Ovary (tissue), 9 donors: ENCODE results near the gene NIT1. TPM values are rescaled to one million over a fixed set of nuclear protein-coding genes. Genes with fewer than 3 reads are reported as not detected.

Experiments used
- DNase-seq, 5 donors: peaks; one replicate each; pipeline ENCODE4 v3.0.0-alpha.2; 2019 to 2020
- H3K27ac ChIP-seq, 2 donors: fragments of 200-600 bp; one replicate each; pipeline versions ENCODE4 v1.5.1 to v1.8.0; 2019 to 2022
- H3K27me3 ChIP-seq: fragments of 200-600 bp; one replicate; pipeline ENCODE4 v1.8.0; 2022
- H3K36me3 ChIP-seq: fragments of 200-600 bp; sonication (generic); one replicate; pipeline ENCODE4 v1.5.1; 2019
- H3K4me1 ChIP-seq: one replicate; pipeline ENCODE4 v1.8.1; 2013; ENCODE audit warnings: mild to moderate bottlenecking, moderate library complexity; ENCODE audit not compliant: insufficient read depth
- H3K4me3 ChIP-seq: fragments of 200-600 bp; sonication (generic); one replicate; pipeline ENCODE4 v1.5.1; 2017
- H3K9me3 ChIP-seq, 2 donors: fragments of 200-600 bp in 1 of 2; sonication (generic) in 1 of 2; one replicate each; pipeline versions ENCODE4 v1.5.1 to v1.8.1; 2013 to 2019; ENCODE audit warnings: mild to moderate bottlenecking in 1 of 2, moderate library complexity in 1 of 2
- EP300 ChIP-seq: sonication (generic); formaldehyde crosslinking; IDR thresholded peaks from one replicate; pipeline ENCODE4 v1.6.1; 2017; ENCODE audit warnings: antibody characterized with exemption
- POLR2A ChIP-seq: fragments of 450-650 bp; IDR thresholded peaks from one replicate; pipeline ENCODE4 v1.6.1; 2017; ENCODE audit warnings: antibody characterized with exemption, mild to moderate bottlenecking, moderate library complexity
- WGBS, 3 donors: extraction: QIAGEN DNeasy Blood & Tissue Kit in 1 of 3; methylation state at CpG; one replicate each; pipeline versions ENCODE4 v1.1.5 to v1.1.7; 2013 to 2017; 5-methylcytosine and 5-hydroxymethylcytosine counted together
- intact Hi-C, 4 donors: fragments of 100-400 bp; cut with DNase I; formaldehyde crosslinking; loops; one replicate each; pipeline versions ENCODE4 v1.11.0 to v1.15.1; 2022 to 2023
- polyA plus RNA-seq, 2 donors: library from polyadenylated mRNA; stranded (reverse); fragments of 200-250 nt in 1 of 2; fragments of 350-450 nt in 1 of 2; fragmentation: Illumina TruSeq in 1 of 2; extraction: RNeasy Lipid Tissue Mini Kit (QIAGEN cat#74804) in 1 of 2; gene quantifications; one replicate each; pipeline ENCODE4 v1.2.3, GENCODE V29; 2013 to 2014
- total RNA-seq, 7 donors: library from RNA; depleted of rRNA in 2 of 7; stranded (reverse); fragments of >200 nt in 2 of 7; fragmentation: NEBNext Ultra II Directional in 3 of 7; extraction: Animal tissue kit (Norgen Biotek cat#: 25700) in 3 of 7; gene quantifications; one replicate each; pipeline versions ENCODE4 v1.1.0 to v1.2.4, GENCODE V29; 2016 to 2023
- TF ChIP-seq, protein P1 (sequence below), 3 donors: fragments of 450-650 bp in 2 of 3; fragments of 200-600 bp in 1 of 3; IDR thresholded peaks; one replicate each; pipeline versions ENCODE4 v1.5.1 to v1.8.0; 2016 to 2022; ENCODE audit warnings: antibody characterized with exemption in 3 of 3, mild to moderate bottlenecking in 1 of 3
- donor health status: DM: no; HTN: no; CAD: no; lungs with moderate emphysema.
- donor health status: DM: no; HTN: no; CAD: no.
- donor health status: Bipolar disorder and iron deficiency.
- donor health status: DM: yes; HTN: yes; CAD: no.
- donor health status: DM: no; HTN: no; CAD: no.
- donor health status: DM: yes; HTN: yes; CAD: no.

Gene NIT1
- total and polyA plus RNA-seq, 9 donors = 25.4 to 37.5 (median 36.6) TPM

DNA sequence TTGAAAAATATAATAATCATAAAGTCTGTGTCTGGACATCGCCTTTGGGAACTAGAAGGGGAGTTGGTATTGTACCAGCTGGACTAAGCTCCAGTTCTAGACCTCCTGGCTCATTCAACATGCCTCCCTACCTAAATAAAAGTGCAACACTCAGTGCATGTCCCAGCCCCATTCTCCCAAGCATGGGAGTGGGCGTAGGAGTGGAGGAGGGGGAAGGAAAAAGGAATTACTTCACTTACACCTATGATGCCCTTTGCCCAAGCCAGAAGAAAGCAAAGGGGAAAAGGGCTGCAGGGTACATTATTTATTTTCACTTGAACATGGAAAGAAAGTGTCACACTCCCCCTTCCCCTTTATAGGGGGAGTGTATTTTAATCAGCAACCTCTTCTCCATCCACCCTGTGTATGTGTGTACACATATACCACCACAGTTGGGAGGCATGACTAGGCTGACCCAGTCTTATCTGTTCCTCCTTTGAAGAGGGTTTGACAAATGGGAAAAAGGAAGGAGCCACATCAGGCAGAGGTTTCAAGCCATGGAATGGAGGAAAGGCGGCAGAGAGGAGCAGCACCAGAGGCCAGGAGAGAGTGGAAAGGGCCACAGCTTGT is 3.2 kb downstream of the NIT1 start:
- Histone ChIP-seq H3K27ac (no peak overlapping the region), H3K9me3 (no peaks in the 10 kb centered on the region), H3K36me3 (no peaks in the 10 kb centered on the region), H3K4me1 (peaks cover 17% of the 10 kb centered on the region), H3K4me3 (no peak overlapping the region), H3K27me3 (no peaks in the 10 kb centered on the region)
- DNase-seq = no peak
- TF ChIP-seq POLR2A (no peak), EP300 (no peak)
- TF ChIP-seq, protein P1, sequence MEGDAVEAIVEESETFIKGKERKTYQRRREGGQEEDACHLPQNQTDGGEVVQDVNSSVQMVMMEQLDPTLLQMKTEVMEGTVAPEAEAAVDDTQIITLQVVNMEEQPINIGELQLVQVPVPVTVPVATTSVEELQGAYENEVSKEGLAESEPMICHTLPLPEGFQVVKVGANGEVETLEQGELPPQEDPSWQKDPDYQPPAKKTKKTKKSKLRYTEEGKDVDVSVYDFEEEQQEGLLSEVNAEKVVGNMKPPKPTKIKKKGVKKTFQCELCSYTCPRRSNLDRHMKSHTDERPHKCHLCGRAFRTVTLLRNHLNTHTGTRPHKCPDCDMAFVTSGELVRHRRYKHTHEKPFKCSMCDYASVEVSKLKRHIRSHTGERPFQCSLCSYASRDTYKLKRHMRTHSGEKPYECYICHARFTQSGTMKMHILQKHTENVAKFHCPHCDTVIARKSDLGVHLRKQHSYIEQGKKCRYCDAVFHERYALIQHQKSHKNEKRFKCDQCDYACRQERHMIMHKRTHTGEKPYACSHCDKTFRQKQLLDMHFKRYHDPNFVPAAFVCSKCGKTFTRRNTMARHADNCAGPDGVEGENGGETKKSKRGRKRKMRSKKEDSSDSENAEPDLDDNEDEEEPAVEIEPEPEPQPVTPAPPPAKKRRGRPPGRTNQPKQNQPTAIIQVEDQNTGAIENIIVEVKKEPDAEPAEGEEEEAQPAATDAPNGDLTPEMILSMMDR (IDR thresholded peaks at IDR 0.05) = no peak
- WGBS, 3 donors = 82 to 91% (median 86%) methylated on average over 3 of the region's 3 CpGs
- intact Hi-C loops = no loop called here

DNA sequence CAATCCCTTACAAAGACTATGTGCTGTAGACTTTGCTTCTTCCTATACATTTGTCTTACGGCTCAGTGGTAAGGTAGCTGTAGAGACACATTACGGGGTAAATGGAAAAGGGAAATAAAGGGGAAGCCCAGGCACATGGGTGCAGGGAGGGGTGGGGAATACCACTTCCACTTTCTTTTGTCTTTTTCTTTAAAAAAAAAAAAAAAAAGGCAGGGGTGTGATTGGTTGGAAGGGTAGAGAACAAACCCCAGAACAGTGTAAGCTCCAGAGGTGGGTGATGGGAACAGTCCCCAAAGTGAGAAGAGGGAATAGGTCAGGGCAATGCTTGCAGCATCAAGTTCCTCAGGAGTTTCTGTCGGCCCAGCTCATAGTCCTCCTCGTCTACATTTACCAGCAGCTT is 3.9 kb downstream of the NIT1 start:
- DNase-seq = no peak
- Histone ChIP-seq H3K27me3 (no peaks in the 10 kb centered on the region), H3K9me3 (no peaks in the 10 kb centered on the region), H3K36me3 (no peaks in the 10 kb centered on the region), H3K4me3 (no peak overlapping the region), H3K4me1 (peaks cover 13% of the 10 kb centered on the region), H3K27ac (no peak overlapping the region)
- 76 to 78% (median 78%) methylated on average over 4 of the region's 4 CpGs for WGBS, 3 donors
- intact Hi-C loops = no loop called here
- TF ChIP-seq, protein P1 (IDR thresholded peaks at IDR 0.05) = no peak
- no peak for TF ChIP-seq POLR2A
- TF ChIP-seq EP300 = no peak

DNA sequence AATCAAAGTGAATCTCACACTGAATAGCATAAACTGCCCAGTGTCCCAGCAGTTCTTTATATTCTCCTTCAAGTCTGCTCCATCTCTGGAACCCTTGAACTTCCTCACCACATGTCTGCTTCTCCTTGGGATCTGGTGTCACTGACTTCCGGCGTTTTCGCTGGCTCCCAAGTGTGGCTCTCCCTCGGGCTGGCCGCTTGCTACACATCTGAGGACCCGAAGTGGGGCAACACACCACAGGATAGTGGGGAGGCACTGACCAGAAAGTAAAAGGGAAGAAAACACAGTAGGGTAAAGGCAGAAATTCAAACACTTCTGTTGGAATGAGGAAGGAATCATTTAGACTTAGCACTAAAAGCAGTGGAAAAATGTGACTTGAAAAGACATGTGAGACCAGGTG is 5.1 kb downstream of the NIT1 start:
- TF ChIP-seq EP300 (no peak), POLR2A (no peak)
- TF ChIP-seq, protein P1 (IDR thresholded peaks at IDR 0.05) = no peak
- DNase-seq = no peak
- intact Hi-C loops = no loop called here
- Histone ChIP-seq H3K27ac (no peak overlapping the region), H3K36me3 (no peaks in the 10 kb centered on the region), H3K27me3 (no peaks in the 10 kb centered on the region), H3K4me3 (no peak overlapping the region), H3K9me3 (no peaks in the 10 kb centered on the region), H3K4me1 (peaks cover 13% of the 10 kb centered on the region)
- 77 to 80% (median 80%) methylated on average over 6 of the region's 6 CpGs for WGBS, 3 donors

DNA sequence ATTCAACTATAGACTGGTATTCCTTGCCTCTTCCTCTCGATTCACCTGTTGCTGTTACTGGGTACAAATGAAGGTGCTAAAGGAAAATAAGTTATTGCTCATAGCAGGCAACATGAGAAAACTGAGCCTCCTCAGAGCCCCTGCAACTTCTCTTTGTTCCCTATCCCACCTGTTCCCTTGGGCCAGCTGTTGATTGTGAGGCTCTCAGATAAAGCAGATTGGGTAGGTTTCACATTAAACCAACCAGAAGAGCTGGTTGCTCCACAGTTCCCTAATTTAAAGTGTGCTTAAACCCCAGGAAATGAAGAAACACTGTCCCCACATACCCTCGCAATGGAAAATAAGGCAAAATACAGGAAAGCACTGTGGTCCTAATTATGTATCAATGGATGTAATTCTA is 9.7 kb downstream of the NIT1 start:
- Histone ChIP-seq H3K27me3 (no peaks in the 10 kb centered on the region), H3K9me3 (no peaks in the 10 kb centered on the region), H3K36me3 (no peaks in the 10 kb centered on the region), H3K27ac (no peak overlapping the region), H3K4me1 (peaks cover 4% of the 10 kb centered on the region), H3K4me3 (no peak overlapping the region)
- WGBS, 3 donors = 84 to 90% (median 89%) methylated on average over 2 of the region's 2 CpGs
- intact Hi-C loops = no loop called here
- TF ChIP-seq POLR2A (no peak), EP300 (no peak)
- TF ChIP-seq, protein P1 (IDR thresholded peaks at IDR 0.05) = no peak
- DNase-seq = no peak
